Endothelial cell of umbilical vein (primary cell): ENCODE data around the gene TTF1.

ENCODE experiments used
- CTCF ChIP-seq, 2 donors: IDR thresholded peaks; 1 replicate in 1 of 2; 2 replicates in 1 of 2; pipeline ENCODE4 v1.5.1; 2011; ENCODE audit warnings: low read length in 2 of 2, mild to moderate bottlenecking in 2 of 2, moderate library complexity in 2 of 2, control low read depth in 1 of 2, inconsistent platforms in 1 of 2, low read depth in 1 of 2; ENCODE audit not compliant: insufficient read depth in 1 of 2; ENCODE audit errors: extremely low read depth in 1 of 2
- EZH2 ChIP-seq: IDR thresholded peaks from 2 replicates; pipeline ENCODE4 v1.6.1; 2012; ENCODE audit warnings: borderline replicate concordance, low read depth, mild to moderate bottlenecking, moderate library complexity, low read length, inconsistent platforms; ENCODE audit not compliant: severe bottlenecking
- MAX ChIP-seq: IDR thresholded peaks from 2 replicates; pipeline ENCODE4 v1.6.1; 2011; ENCODE audit not compliant: insufficient read depth, insufficient read length
- MYC ChIP-seq: IDR thresholded peaks from one replicate; pipeline ENCODE4 v1.6.1; 2011; ENCODE audit warnings: mild to moderate bottlenecking, low read depth, low read length
- POLR2A ChIP-seq: IDR thresholded peaks from 2 replicates; pipeline ENCODE4 v1.6.1; 2012; ENCODE audit warnings: low read depth, mild to moderate bottlenecking, control low read depth, low read length

GRCh38 chr9:132354637-132355355 is 51.8 kb downstream of the TTF1 start, which contains the start of gene SETX:
- no peak for TF ChIP-seq CTCF (IDR thresholded peaks at IDR 0.05; ENCODE audit: extremely low read depth in 1 of 2, insufficient read depth in 1 of 2, low read depth in 1 of 2, low read length in 2 of 2)
- TF ChIP-seq MAX: no peak
- TF ChIP-seq MYC: no peak
- TF ChIP-seq EZH2: no peak
- TF ChIP-seq POLR2A: peak; percentile 98
